Lower lobe of right lung (tissue), 2 donors: ENCODE data around the gene ULBP2. TPM values are rescaled to one million over a fixed set of nuclear protein-coding genes. Genes with fewer than 3 reads are reported as not detected.
"Not testable (repeated sequence)": the region's sequence is repeated elsewhere in the genome, so short reads cannot be mapped to it uniquely, and the experiment has no call there.

ENCODE experiments used
- ATAC-seq, 2 donors: fragments of 200-7000 bp; cut with Tn5 transposase; one replicate each; pipeline ENCODE4 v1.9.1; 2020 to 2022; ENCODE audit warnings: mild to moderate bottlenecking in 2 of 2, moderate library complexity in 2 of 2
- DNase-seq: peaks from one replicate; pipeline ENCODE4 v3.0.0-alpha.2; 2020
- H3K27ac ChIP-seq: fragments of 200-600 bp; one replicate; pipeline ENCODE4 v1.8.0; 2022
- H3K27me3 ChIP-seq: fragments of 200-600 bp; one replicate; pipeline ENCODE4 v1.8.0; 2022; ENCODE audit warnings: low read depth
- H3K36me3 ChIP-seq: fragments of 200-600 bp; one replicate; pipeline ENCODE4 v1.8.0; 2022; ENCODE audit warnings: mild to moderate bottlenecking
- H3K4me1 ChIP-seq: fragments of 200-600 bp; one replicate; pipeline ENCODE4 v1.8.0; 2022
- H3K4me3 ChIP-seq: fragments of 200-600 bp; one replicate; pipeline ENCODE4 v1.8.0; 2022; ENCODE audit warnings: mild to moderate bottlenecking
- H3K9me3 ChIP-seq: fragments of 200-600 bp; one replicate; pipeline ENCODE4 v1.8.0; 2022
- intact Hi-C: fragments of 100-400 bp; cut with DNase I; formaldehyde crosslinking; loops from one replicate; pipeline ENCODE4 v1.11.0; 2022
- total RNA-seq: library from RNA; stranded (reverse); fragmentation: NEBNext Ultra II Directional; extraction: Animal tissue kit (Norgen Biotek cat#: 25700); gene quantifications from one replicate; pipeline ENCODE4 v1.2.1, GENCODE V29; 2021
- TF ChIP-seq, protein P1 (sequence below): fragments of 200-600 bp; IDR thresholded peaks from one replicate; pipeline ENCODE4 v1.8.0; 2022; ENCODE audit warnings: antibody characterized with exemption, mild to moderate bottlenecking
- donor health status: DM: no; HTN: yes; CAD: no; lungs with severe emphysema.

ULBP2 gene
- total RNA-seq, 1 donor from 2014 or later: 2.2 TPM

DNA sequence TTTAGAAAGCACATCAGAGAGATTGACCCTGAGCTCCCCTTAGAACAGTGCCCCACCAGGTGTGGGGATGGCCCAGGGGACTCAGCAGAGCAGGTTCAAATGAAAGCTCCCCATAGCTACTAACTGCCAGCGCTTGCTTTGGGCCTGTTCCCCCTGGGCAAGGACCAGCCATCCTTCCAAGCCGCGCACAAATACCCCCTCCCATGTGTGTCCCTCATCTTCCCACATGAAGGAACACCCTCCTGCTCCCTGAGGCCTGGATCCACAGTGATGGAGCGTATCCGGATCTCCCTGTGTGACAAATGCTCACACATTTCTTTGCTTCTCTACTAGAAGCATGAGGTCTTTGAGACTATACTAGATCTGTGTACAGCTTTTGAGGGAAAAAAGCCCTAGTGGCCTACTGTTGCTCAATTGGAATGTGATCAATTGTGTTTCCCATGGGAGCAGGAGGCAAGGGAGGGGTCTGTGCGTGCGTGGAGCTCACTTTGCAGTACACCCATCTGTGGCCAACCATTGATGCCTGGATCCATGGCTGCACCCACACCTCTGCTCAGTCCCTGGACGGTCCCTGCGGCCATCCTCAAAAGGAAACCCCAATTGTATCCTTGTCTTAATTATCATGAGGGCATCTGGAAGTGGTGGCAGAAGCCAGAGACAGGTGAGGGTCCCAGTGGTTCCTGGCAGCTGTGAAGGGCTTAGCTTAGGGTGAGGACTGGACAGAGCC lies 17.4 kb upstream of the ULBP2 start:
- intact Hi-C loops: loop anchor here (10.0 kb wide), 1 partner anchor 90 kb away; no protein-coding TSS in a partner anchor
- Histone ChIP-seq H3K36me3 (no peaks in the 10 kb centered on the region), H3K27ac (no peak overlapping the region), H3K4me3 (no peak overlapping the region), H3K27me3 (peaks cover 17% of the 10 kb centered on the region), H3K9me3 (no peaks in the 10 kb centered on the region), H3K4me1 (peaks cover 22% of the 10 kb centered on the region)
- DNase-seq (no peak), ATAC-seq (no peak)
- TF ChIP-seq, protein P1, sequence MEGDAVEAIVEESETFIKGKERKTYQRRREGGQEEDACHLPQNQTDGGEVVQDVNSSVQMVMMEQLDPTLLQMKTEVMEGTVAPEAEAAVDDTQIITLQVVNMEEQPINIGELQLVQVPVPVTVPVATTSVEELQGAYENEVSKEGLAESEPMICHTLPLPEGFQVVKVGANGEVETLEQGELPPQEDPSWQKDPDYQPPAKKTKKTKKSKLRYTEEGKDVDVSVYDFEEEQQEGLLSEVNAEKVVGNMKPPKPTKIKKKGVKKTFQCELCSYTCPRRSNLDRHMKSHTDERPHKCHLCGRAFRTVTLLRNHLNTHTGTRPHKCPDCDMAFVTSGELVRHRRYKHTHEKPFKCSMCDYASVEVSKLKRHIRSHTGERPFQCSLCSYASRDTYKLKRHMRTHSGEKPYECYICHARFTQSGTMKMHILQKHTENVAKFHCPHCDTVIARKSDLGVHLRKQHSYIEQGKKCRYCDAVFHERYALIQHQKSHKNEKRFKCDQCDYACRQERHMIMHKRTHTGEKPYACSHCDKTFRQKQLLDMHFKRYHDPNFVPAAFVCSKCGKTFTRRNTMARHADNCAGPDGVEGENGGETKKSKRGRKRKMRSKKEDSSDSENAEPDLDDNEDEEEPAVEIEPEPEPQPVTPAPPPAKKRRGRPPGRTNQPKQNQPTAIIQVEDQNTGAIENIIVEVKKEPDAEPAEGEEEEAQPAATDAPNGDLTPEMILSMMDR: no peak

DNA sequence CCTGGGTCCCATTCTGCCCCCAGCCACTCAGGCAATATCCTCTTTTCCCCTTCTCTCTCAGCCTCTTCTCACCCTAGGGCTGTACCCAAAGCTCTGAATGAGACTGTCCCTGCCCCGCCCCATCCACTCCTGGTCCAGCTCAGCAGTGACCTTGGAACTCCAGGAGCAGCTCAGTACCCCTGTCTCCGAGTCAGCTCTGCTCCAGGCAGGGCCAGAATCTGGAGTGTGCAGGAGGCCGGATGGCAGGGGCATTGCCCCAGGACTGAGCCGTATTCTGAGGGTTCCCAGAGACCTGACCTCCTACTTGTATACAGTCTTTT lies 16.9 kb upstream of the ULBP2 start:
- intact Hi-C loops: loop anchor here (10.0 kb wide), 1 partner anchor 90 kb away; no protein-coding TSS in a partner anchor
- Histone ChIP-seq H3K27ac (peak overlapping the region; percentile 71), H3K36me3 (no peaks in the 10 kb centered on the region), H3K9me3 (no peaks in the 10 kb centered on the region), H3K4me3 (peak overlapping the region; percentile 61), H3K27me3 (peaks cover 20% of the 10 kb centered on the region), H3K4me1 (peaks cover 22% of the 10 kb centered on the region)
- TF ChIP-seq, protein P1: no peak
- no peak for ATAC-seq
- no peak for DNase-seq

DNA sequence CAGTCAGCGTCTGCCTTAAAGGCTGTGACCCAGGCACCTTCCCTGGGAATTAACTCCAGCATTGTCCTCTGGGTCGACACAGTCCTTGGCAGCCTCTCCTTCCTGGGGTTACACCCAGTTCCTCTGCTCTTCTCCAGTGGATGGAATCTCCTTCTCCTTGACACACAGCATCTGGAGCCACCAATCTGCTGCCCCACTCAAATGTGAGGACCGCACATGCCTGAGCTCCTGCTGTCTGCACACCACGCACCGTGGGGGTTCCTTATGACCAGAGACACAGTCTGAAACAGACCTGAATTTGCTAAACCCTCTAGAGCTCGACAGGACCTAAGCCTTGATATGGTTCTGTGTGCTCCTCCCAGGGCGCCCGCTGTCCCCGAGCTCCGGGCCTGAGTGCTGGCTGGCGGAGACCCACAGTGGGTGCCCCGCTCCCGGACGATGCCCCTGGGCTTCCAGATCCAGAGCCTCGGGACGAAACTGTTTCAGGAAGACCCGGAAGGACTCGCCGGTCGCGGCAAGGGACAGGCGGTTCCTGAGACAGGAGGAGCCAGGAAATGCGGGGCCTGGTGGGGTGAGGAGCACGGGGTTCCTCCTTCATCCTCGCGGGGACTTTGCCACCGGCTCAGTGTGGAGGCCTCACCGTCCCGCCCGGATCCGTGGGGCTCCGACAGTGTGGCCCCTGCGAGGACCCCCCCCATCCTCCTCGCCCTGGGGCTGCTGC lies 16.4 kb upstream of the ULBP2 start:
- H3K27me3 ChIP-seq: peaks cover 20% of the 10 kb centered on the region
- H3K4me1 ChIP-seq: peaks cover 22% of the 10 kb centered on the region
- TF ChIP-seq, protein P1: no peak
- H3K36me3 ChIP-seq: no peaks in the 10 kb centered on the region
- DNase-seq: peak; percentile 61
- H3K9me3 ChIP-seq: no peaks in the 10 kb centered on the region
- intact Hi-C loops: loop anchor here (10.0 kb wide), 1 partner anchor 91 kb away; no protein-coding TSS in a partner anchor
- peak; percentile 46 to 51 for ATAC-seq
- H3K4me3 ChIP-seq: peak overlapping the region; percentile 61
- H3K27ac ChIP-seq: peak overlapping the region; percentile 71

DNA sequence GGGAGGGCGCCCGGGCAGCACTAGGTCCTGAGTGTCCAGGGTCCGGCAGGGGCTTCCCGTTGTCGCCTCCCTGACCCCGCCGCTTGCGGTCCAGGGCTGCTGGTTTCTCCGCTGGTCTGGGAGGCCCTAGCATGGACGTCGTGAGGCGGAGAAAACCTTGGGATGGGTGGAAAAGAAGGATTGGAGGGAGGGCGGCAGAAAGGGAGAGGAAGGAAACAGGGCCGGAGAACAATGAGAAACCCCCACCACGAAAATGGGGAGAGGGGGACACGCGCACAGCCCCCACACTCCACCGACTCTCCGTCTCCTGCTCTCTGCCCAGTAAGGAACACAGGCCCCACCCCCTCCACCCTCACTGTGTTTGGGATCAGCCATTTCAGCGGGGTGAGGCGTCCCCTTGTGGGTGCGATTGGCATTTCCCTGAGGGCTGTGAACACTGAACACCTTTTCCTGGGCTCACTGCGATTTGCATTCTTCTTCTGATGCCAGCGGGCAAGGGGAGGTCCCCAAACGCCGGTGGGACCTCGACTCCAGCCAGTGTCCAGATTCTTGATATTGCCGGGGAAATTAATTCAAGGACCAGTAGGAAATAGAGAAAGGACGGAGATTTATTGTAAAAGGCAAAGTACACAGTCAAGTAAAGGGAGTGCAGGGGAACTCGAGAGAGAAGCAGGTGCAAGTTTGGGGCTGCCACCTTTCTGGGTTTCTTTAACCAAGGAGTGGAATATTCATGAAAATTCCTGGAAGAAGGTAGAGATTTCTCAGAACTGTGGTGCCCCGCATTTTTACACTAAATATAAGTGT lies 15.6 kb upstream of the ULBP2 start:
- Histone ChIP-seq H3K4me1 (peaks cover 22% of the 10 kb centered on the region), H3K36me3 (no peaks in the 10 kb centered on the region), H3K4me3 (peak overlapping the region; percentile 61), H3K9me3 (no peaks in the 10 kb centered on the region), H3K27me3 (peaks cover 25% of the 10 kb centered on the region), H3K27ac (peak overlapping the region; percentile 71)
- DNase-seq: peak; percentile 90
- intact Hi-C loops: loop anchor here (10.0 kb wide), 1 partner anchor 91 kb away; no protein-coding TSS in a partner anchor
- TF ChIP-seq, protein P1: peak; percentile 82
- peak; percentile 93 to 94 for ATAC-seq

DNA sequence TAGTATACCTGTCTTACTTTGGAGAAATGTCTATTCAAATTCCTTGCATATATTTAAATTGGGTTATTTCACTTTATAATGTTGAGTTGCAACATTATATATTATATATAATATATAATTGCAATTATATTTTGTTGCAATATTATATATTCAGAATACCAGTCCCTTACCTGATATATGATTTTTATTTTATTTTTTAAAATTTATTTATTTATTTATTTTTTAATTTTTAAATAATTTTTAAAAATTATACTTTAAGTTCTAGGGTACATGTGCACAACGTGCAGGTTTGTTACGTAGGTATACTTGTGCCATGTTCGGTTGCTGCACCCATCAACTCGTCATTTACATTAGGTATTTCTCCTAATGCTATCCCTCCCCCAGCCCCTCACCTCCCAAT lies 14.8 kb upstream of the ULBP2 start:
- not testable (repeated sequence) for H3K36me3 ChIP-seq, ATAC-seq, H3K27ac ChIP-seq, H3K9me3 ChIP-seq, H3K4me3 ChIP-seq, DNase-seq
- H3K27me3 ChIP-seq: peaks cover 34% of the 10 kb centered on the region
- intact Hi-C loops: loop anchor here (10.0 kb wide), 1 partner anchor 92 kb away; no protein-coding TSS in a partner anchor
- peaks cover 22% of the 10 kb centered on the region for H3K4me1 ChIP-seq
